HL-60 (cell line): ENCODE measurements around the gene TMEM72.

Source experiments
- DNase-seq, 2 experiments: peaks; one replicate each; pipeline ENCODE4 v3.0.0-alpha.2; 2010 to 2020; ENCODE audit warnings: low read depth in 1 of 2, low spot score in 1 of 2
- H3K27ac ChIP-seq: fragments of 250-450 bp; sonication (Bioruptor Pico); replicated peaks from 2 replicates; pipeline ENCODE4 v1.5.1; 2020; ENCODE audit warnings: mild to moderate bottlenecking, moderate library complexity
- H3K27me3 ChIP-seq: fragments of 250-450 bp; sonication (Bioruptor Pico); 2 replicates; pipeline ENCODE4 v1.5.1; 2021; ENCODE audit warnings: mild to moderate bottlenecking, moderate library complexity; ENCODE audit not compliant: insufficient read depth, poor library complexity, severe bottlenecking
- H3K4me3 ChIP-seq: replicated peaks from 2 replicates; pipeline ENCODE4 v1.5.1; 2011; ENCODE audit warnings: mild to moderate bottlenecking, control low read depth, low read length; ENCODE audit not compliant: insufficient read depth
- CTCF ChIP-seq: IDR thresholded peaks from one replicate; pipeline ENCODE4 v1.5.1; 2011; ENCODE audit warnings: low read length, control low read depth, inconsistent platforms; ENCODE audit not compliant: insufficient read depth
- GABPA ChIP-seq: IDR thresholded peaks from 2 replicates; pipeline ENCODE4 v1.6.1; 2012; ENCODE audit warnings: low read depth
- POLR2AphosphoS5 ChIP-seq: IDR thresholded peaks from 2 replicates; pipeline ENCODE4 v1.6.1; 2012; ENCODE audit warnings: low read depth
- REST ChIP-seq: IDR thresholded peaks from 2 replicates; pipeline ENCODE4 v1.6.1; 2012; ENCODE audit warnings: low read depth; ENCODE audit not compliant: insufficient replicate concordance
- SPI1 ChIP-seq: IDR thresholded peaks from 2 replicates; pipeline ENCODE4 v1.6.1; 2012; ENCODE audit warnings: low read depth, mild to moderate bottlenecking, borderline replicate concordance

TMEM72 gene

DNA sequence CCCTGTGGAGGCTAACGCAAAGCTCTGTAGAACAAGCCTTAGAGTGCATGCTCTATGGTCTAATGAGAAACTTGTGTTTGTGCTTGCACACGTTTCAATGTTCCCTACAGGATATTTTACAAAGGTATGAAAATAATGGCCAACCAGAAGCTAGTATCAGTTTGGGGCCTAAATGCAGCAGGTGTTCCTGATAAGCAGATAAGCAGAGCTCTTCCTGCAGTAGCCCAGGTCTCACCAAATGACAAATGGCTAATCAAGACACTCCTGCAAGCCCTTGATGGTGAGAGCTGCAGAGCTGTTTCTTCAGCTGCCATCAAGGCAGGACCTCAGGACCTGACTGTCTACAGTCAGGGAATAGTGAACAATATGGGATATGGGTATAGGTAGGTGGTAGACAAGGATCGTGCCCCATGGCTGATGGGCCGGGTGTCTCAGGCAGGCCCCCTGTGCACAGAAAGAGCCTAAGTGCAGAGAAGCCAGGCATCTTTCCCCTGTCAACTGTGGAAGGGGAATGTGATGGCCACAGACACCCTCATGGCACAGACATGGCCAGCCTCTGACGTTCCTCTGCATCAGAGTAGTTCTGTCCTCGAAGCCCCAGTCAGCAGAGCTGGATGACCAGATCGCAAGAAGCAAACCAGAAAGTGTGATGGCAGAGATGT lies 25.3 kb downstream of the TMEM72 start:
- no peak for TF ChIP-seq CTCF
- no peak for TF ChIP-seq REST
- TF ChIP-seq SPI1, result no peak
- TF ChIP-seq POLR2AphosphoS5, result no peak; the same call in 1 of the 2 replicates
- no peak for TF ChIP-seq GABPA
- Histone ChIP-seq H3K27ac (peak overlapping the region; percentile 60), H3K27me3 (no peaks in the 10 kb centered on the region), H3K4me3 (no peak overlapping the region)
- DNase-seq, result no peak

GRCh38 chr10:44937196-44938005 lies 26.3 kb downstream of the TMEM72 start:
- no peak for DNase-seq
- Histone ChIP-seq H3K27ac (no peak overlapping the region), H3K27me3 (no peaks in the 10 kb centered on the region), H3K4me3 (no peak overlapping the region)
- TF ChIP-seq GABPA (no peak), CTCF (no peak), SPI1 (no peak), REST (no peak), POLR2AphosphoS5 (no peak)

- TF ChIP-seq GABPA (no peak), REST (no peak), CTCF (no peak), SPI1 (no peak), POLR2AphosphoS5 (no peak)
- peak overlapping the region; percentile 21 for H3K27ac ChIP-seq
- DNase-seq, result no peak
- H3K4me3 ChIP-seq, result no peak overlapping the region
- H3K27me3 ChIP-seq, result no peaks in the 10 kb centered on the region
These were observed 27.8 kb downstream of the TMEM72 start for GRCh38 chr10:44938956-44939355.
